ENCODE data around the gene RAI14.
"Not testable (repeated sequence)": the region's sequence is repeated elsewhere in the genome, so short reads cannot be mapped to it uniquely, and the experiment has no call there.

RAI14 gene

DNA sequence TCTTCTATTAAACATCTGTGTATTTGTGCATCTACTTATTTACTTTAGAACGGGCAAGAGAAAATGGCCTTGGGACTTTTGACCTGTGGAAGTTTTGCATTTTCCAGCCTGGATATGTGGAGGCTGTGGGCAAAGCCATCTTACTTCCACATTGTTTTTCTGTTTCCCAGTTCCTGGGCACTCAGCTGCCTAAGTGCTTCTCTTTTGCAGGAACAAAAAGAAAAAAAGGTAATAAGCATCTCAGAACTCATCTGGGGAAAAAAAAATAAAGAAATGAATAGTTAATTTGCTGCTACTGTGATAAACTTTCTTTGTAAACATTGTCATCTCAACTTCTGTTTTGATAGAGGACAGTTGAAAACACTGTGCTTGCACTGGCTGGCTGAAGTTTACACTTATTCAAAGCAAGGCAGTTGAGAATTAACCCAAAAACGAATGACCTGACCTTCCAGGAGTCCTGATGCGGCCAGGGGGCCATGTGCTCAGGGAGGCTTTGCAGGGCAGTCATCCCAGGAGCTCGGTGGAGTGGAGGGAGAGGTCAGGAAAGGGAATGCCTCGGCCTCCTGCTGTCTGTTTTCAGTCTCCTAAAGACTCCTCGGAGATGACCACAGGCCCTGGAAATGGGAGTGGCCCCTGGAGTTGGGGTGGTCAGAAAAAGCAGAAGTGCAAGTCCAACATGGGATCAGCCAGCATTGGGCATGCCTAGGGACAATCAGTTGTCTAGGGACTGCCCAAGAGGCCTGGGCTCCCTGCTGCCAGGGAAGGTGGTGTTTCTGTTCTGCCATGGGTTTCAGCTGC is 75.5 kb downstream of the RAI14 start:
- DNase-seq (ENCODE audit: low spot score) = no peak

DNA sequence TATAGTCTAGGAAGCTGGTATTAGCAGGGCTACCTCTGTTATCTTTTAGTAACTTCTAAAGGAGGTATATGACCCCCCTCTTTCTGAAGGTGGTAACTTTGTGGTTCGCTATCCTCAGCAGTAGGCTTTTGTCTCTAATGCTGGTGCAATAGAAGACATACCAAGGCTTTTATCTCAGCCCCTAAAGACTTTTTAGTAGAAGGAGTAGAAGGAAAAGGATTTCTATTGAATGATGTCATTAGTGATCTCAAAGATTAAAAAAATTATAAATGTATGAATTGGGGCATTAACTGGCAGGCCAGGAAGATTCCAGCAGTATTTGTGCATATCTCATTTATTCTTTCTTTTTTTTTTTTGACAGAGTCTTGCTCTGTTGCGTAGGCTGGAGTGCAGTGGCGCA is 78.2 kb downstream of the RAI14 start:
- no peak for DNase-seq (ENCODE audit: low spot score)

DNA sequence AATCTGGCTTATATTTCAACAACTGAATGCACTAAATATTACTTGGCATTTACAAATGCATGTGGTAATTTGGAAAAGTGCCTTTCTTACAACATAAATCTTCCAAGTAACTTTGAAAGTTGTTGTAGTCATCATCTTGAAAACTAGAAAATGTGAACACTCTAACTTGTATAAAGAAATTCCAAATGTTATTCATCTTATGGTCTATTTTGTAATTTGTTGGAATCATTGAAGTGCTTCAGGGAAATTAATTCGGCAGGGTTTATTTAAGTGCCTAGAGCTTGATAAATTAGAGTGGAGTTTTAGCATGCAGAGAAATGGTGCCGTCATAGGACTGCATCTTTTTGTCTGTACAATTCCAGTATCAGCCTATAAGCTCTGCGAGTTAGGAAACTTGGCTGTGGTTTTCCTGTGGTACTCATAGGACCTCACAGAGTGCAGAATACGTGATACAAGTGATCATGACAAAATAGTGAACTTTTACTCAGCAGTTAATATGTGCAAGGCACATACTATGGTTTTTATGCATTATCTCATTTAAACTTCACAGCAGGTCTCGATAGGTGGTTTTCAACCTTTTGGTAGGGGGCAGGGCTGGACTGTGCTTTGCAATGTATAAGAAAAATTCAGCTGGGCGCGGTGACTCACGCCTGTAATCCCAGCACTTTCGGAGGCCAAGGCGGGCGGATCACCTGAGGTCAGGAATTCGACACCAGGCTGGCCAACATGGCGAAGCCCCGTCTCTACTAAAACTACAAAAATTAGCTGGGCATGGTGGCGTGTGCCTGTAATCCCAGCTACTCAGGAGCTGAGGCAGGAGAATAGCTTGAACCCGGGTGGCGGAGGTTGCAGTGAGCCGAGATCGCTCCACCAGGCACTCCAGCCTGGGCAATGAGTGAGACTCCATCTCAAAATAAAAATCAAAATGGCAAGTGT is 79.6 kb downstream of the RAI14 start:
- DNase-seq (ENCODE audit: low spot score) = no peak

GRCh38 chr5:34736445-34737115 is 80.5 kb downstream of the RAI14 start:
- DNase-seq (ENCODE audit: low spot score) = no peak

- DNase-seq (ENCODE audit: low spot score) = no peak
Observed at GRCh38 chr5:34737731-34738130, 81.6 kb downstream of the RAI14 start.

DNA sequence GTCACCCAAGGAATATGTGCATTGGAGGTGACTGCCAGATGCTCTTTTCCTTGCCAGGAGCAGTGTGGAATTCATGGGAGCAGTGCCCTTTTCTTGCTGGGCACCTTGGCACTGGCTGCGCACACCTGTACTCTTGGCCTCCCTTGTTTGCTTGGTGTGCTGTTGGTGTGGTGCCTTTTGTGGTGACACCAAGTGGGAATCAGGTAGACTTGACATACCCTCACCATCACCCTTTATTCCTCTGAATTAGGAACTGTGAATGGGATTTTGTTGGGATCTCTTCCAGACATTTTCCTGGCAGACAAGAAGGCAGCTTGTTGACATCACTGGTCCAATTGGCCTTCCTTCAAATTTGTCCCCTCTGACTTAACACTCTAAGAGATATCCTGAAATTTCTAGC is 82.3 kb downstream of the RAI14 start:
- no peak for DNase-seq (ENCODE audit: low spot score)

DNA sequence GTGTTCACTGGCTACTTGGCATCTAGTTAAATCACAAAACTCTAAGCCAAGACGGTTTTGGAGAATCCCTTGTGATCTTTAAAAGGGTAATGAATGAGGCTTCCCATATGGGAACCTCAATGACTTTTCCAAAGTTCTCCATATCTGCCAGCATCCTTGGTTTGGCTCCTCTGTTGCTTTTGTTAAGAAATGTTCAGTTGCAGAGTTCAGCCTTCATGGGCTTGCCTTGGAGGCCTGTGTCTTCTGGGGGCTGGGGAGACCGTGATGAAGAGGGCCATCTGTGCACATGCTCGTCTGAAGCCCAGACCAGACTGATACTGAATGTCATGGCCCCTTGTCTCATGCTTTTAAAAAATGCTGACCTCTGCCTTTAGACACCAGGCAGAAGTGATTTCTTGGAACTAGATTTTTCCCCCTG is 84.3 kb downstream of the RAI14 start:
- no peak for DNase-seq (ENCODE audit: low spot score)

DNA sequence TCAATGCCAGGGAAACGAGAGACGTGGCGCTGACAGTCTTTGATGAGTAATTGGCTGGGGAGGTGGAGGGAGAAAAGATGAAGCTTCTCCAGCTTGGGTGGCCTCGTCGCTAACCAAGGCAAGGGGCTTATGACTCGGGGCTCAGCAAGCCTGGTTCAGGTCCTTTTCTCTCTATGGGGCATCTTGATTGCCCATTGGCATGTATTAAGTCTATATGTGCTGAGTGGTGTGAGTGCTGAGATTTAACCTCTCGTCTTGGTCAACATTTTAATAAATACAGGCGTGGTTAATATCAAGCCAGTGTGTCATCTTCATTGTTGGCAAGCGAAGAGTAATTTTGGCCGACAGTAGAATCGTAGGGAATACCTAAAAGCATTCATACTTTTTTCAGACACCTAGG is 85.9 kb downstream of the RAI14 start:
- DNase-seq (ENCODE audit: low spot score) = no peak

DNA sequence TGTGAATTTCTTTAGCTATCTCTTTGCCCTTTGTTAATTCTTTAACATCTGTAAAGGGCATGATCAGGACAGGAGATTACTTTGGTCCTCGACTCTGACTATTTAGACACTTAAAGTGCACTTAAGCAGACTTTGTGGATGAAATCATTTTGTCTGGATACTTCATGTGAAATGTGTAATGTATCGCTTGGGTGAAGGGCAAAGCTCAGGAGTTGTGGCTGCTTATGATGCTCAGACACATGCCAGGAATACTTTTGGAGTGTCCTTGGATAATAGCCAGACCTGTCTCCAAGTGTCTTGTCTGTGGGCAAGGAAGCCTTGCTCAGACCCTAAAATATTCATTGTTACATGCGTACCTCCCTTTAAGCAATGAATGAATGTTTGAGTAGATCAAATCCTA is 87.8 kb downstream of the RAI14 start:
- peak; percentile 40 for DNase-seq (ENCODE audit: low spot score)

GRCh38 chr5:34748431-34748830 is 92.3 kb downstream of the RAI14 start:
- no peak for DNase-seq (ENCODE audit: low spot score)

- no peak for DNase-seq (ENCODE audit: low spot score)
Observed at GRCh38 chr5:34749431-34749873, 93.3 kb downstream of the RAI14 start.

DNA sequence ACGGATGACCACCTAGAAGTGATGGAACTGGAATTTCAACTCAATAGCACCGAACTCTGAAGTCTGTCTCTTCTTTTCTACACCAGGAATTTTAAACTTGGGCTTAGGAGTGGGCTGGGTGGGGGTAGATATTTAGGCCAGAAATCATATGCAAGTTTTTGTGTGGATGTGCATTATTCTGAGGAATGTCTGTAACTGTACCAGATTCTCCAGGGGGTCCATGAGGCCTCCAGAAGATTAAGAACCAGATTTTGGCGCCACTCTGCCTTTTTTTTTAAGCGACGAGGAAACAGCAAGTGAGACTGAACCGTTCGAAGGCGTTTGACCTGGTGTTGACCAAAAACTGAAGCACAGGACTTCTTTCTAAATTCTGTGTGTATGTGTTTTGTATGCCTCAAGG is 94.1 kb downstream of the RAI14 start:
- DNase-seq (ENCODE audit: low spot score) = no peak

DNA sequence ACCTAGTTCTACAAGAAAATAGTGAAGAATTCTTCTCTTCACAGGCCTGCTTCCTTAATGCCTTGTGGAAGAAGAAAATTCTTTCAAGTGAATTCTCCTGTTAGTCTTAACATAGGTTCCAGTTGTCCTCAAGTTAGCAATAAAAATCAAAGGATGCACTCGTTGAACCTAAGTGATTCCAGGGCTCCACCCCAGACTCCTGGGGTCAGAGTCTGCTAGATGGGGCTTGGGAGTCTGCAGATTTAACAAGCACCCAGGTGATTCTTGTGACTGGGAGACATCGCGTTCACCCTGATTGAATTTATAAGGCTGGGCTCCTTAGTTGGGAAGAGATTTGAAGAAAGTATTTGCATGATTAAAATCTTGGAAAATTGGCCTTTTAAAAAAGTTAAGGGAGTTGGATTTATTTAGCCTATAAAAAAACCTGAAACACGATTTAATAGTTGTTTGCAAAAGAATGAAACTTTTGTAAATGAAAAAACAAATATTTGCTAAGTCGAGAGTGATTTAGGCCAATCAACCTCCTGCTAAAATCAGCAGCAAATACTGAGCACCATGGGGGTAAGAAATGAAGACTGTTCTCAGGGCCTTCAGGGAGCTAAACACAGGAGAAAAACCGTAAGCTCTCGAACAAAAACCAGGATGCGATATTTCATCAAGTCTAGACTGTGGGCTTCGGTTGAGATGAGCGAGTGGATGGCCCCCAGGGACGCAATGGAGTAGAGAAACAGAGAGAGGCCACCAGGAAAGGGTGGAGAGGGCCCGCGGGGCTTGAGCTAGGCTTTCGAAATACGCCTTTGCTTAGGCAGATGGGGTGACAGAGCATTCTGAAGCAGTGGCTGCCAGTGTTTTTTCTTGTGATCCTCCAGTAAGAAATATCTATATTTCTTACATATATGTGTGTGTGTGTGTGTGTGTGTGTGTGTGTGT is 95.9 kb downstream of the RAI14 start:
- DNase-seq (ENCODE audit: low spot score) = no peak

DNA sequence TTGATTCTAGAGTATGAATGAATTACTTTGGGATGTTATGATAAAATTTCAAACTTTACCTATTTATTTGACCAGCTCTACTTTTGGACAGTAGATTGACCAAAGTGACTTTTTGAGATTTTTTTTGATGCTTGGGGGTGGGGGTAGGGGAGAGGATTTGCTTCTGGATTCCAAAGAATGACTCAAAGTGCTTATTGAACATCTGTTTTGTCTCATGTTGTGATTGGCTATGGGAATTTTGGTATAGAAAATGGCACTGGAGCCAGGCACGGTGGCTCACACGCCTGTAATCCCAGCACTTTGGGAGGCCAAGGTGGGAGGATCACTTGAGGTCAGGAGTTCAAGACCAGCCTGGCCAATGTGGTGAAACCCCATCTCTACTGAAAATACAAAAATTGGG is 97.1 kb downstream of the RAI14 start:
- not testable (repeated sequence) for DNase-seq (ENCODE audit: low spot score)

GRCh38 chr5:34755926-34756325 is 99.8 kb downstream of the RAI14 start:
- DNase-seq (ENCODE audit: low spot score) = no peak

- no peak for DNase-seq (ENCODE audit: low spot score)
Observed at GRCh38 chr5:34756781-34757624, 100.9 kb downstream of the RAI14 start.

GRCh38 chr5:34758514-34758913 is 102.4 kb downstream of the RAI14 start:
- DNase-seq (ENCODE audit: low spot score) = no peak

DNA sequence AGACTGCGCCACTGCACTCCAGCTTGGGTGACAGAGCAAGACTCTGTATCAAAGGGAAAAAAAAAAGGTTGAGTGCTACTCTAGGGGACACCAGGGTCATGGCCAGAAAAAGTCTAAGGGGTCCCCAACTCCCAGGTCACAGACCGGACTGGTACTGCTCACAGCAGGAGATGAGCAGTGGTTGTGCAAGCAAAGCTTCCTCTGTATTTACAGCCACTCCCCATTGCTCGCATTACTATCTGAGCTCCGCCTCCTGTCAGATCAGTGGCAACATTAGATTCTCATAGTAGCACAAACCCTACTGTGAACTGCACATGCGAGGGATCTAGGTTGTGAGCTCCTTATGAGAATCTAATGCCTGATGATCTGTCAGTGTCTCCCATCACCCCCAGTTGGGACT is 103.1 kb downstream of the RAI14 start:
- not testable (repeated sequence) for DNase-seq (ENCODE audit: low spot score)

DNA sequence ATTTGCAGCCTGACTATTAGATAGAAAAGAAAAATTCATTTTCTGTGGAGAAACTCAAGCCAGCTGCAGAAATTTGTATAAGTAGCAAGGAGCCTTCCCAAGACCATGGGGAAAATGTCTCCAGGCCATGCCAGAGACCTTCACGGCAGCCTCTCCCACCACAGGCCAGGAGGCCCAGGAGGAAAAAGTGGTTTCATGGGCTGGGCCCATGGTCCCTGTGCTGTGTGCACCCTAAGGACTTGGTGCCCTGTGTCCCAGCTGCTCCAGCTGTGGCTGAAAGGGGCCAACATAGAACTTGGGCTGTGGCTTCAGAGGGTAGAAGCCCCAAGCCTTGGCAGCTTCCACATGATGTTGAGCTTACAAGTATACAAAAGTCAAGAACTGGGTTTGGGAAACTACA is 109.5 kb downstream of the RAI14 start:
- DNase-seq (ENCODE audit: low spot score) = no peak

GRCh38 chr5:34767180-34767579 is 111.1 kb downstream of the RAI14 start:
- DNase-seq (ENCODE audit: low spot score) = no peak

Measured in AG08396 (cell line).